HG03442 (cell line): Measurements from ENCODE around the gene PEX7.
"Not testable (repeated sequence)": the region's sequence is repeated elsewhere in the genome, so short reads cannot be mapped to it uniquely, and the experiment has no call there.

Experiments used
- ATAC-seq: cut with Tn5 transposase; IDR thresholded peaks from one replicate; pipeline ENCODE4 v1.9.1; 2021; ENCODE audit warnings: mild to moderate bottlenecking, moderate library complexity; ENCODE audit not compliant: unreplicated experiment

Gene PEX7

GRCh38 chr6:136790411-136791295, 31.7 kb upstream of the PEX7 start:
- ATAC-seq: no peak

- peak; percentile 28 for ATAC-seq
These were observed 30.9 kb upstream of the PEX7 start for GRCh38 chr6:136791296-136792094.

GRCh38 chr6:136792095-136792409, 30.3 kb upstream of the PEX7 start:
- no peak for ATAC-seq

- peak; percentile 57 for ATAC-seq
These were observed 29.8 kb upstream of the PEX7 start, which contains the start of gene MAP3K5 for GRCh38 chr6:136792410-136793262. Gene MAP3K5 (minus strand): TSS chr6:136792477. CDS start chr6:136792157, 320 bp downstream.

- no peak for ATAC-seq
These were observed 29.0 kb upstream of the PEX7 start for GRCh38 chr6:136793363-136793762.

- no peak for ATAC-seq
These were observed 27.0 kb upstream of the PEX7 start for GRCh38 chr6:136795386-136795785.

GRCh38 chr6:136795996-136796395, 26.4 kb upstream of the PEX7 start:
- ATAC-seq: no peak

GRCh38 chr6:136798044-136798443, 24.3 kb upstream of the PEX7 start:
- no peak for ATAC-seq

GRCh38 chr6:136801581-136801980, 20.8 kb upstream of the PEX7 start:
- ATAC-seq: no peak

- no peak for ATAC-seq
These were observed 18.8 kb upstream of the PEX7 start for GRCh38 chr6:136803608-136804007.

GRCh38 chr6:136809091-136809860, 13.1 kb upstream of the PEX7 start:
- no peak for ATAC-seq

- ATAC-seq: no peak
These were observed 11.1 kb upstream of the PEX7 start for GRCh38 chr6:136811272-136811671.

- ATAC-seq: no peak
These were observed 10.2 kb upstream of the PEX7 start for GRCh38 chr6:136812174-136812573.

- ATAC-seq: not testable (repeated sequence)
These were observed 6.8 kb upstream of the PEX7 start for GRCh38 chr6:136815608-136816007.

- no peak for ATAC-seq
These were observed 5.7 kb upstream of the PEX7 start for GRCh38 chr6:136816656-136817055.

GRCh38 chr6:136820561-136820960, 1.8 kb upstream of the PEX7 start:
- no peak for ATAC-seq

GRCh38 chr6:136822046-136822375, 381 bp upstream of the PEX7 start:
- no peak for ATAC-seq

GRCh38 chr6:136823128-136823660, 802 bp downstream of the PEX7 start:
- no peak for ATAC-seq

- ATAC-seq: no peak
These were observed 3.8 kb downstream of the PEX7 start for GRCh38 chr6:136826216-136826615.

GRCh38 chr6:136831873-136832562, 9.6 kb downstream of the PEX7 start:
- ATAC-seq: no peak
